Measurements from ENCODE around the gene TCF7L1. TPM values are rescaled to one million over a fixed set of nuclear protein-coding genes. Genes with fewer than 3 reads are reported as not detected.

The TCF7L1 gene
- total and polyA plus RNA-seq, 9 of the 15 experiments (the other 6 are each of a cell fraction or from before 2014, with no cell fraction given): 0.03 to 0.11 (median 0.07) TPM; not detected in 5

- TF ChIP-seq ZBTB33 (CRISPR knock-in tag; IDR thresholded peaks at IDR 0.05) (no peak), IRF9 (tag; IDR thresholded peaks at IDR 0.05) (no peak), ZNF639 (CRISPR knock-in tag; conservative IDR thresholded peaks at IDR 0.05 in 1 of 2, IDR thresholded peaks at IDR 0.05 in 1 of 2) (peak; percentile 36 to 80; a peak in 2 of 4 replicates), FOXA1 (IDR thresholded peaks at IDR 0.05; ENCODE audit: borderline replicate concordance) (no peak), PPARD (CRISPR knock-in tag; IDR thresholded peaks at IDR 0.05) (no peak), KLF6 (CRISPR knock-in tag; IDR thresholded peaks at IDR 0.05; ENCODE audit: borderline replicate concordance) (no peak), HMG20A (CRISPR knock-in tag; conservative IDR thresholded peaks at IDR 0.05) (no peak), ZNF121 (CRISPR knock-in tag; conservative IDR thresholded peaks at IDR 0.05) (no peak), KLF13 (tag; IDR thresholded peaks at IDR 0.05; ENCODE audit: borderline replicate concordance, low read depth) (no peak), JUNB (CRISPR knock-in tag; conservative IDR thresholded peaks at IDR 0.05) (no peak), ZNF764 (CRISPR knock-in tag; IDR thresholded peaks at IDR 0.05; ENCODE audit: low read depth) (no peak), ATF2 (CRISPR knock-in tag; IDR thresholded peaks at IDR 0.05) (no peak), SMARCE1 (IDR thresholded peaks at IDR 0.05) (no peak; the same call in 1 of the 2 replicates), MCM3 (IDR thresholded peaks at IDR 0.05) (no peak), ETV5 (CRISPR knock-in tag; IDR thresholded peaks at IDR 0.05; ENCODE audit: low read depth) (peak; percentile 66), STAG1 (CRISPR knock-in tag; IDR thresholded peaks at IDR 0.05; ENCODE audit: borderline replicate concordance) (no peak), CC2D1A (IDR thresholded peaks at IDR 0.05) (no peak), BRD9 (IDR thresholded peaks at IDR 0.05; ENCODE audit: low read depth, partially characterized antibody) (no peak)
- TF ChIP-seq, protein P1, sequence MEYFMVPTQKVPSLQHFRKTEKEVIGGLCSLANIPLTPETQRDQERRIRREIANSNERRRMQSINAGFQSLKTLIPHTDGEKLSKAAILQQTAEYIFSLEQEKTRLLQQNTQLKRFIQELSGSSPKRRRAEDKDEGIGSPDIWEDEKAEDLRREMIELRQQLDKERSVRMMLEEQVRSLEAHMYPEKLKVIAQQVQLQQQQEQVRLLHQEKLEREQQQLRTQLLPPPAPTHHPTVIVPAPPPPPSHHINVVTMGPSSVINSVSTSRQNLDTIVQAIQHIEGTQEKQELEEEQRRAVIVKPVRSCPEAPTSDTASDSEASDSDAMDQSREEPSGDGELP (CRISPR knock-in tag; IDR thresholded peaks at IDR 0.05; ENCODE audit: borderline replicate concordance): peak; percentile 94
Measured at GRCh38 chr2:85354286-85355072, 221.3 kb downstream of the TCF7L1 start, which contains the start of the genes ELMOD3 and RETSAT (continued).

All from K562 (cell line).